Measurements from ENCODE around the gene RPL27A. TPM values are rescaled to one million over a fixed set of nuclear protein-coding genes. Genes with fewer than 3 reads are reported as not detected.

The RPL27A gene
- total RNA-seq, 3 donors from 2014 or later (not counting 1 experiment from before 2014, with no cell fraction given) = 672 to 1,208 (median 807) TPM

GRCh38 chr11:8692417-8692816 is 9.8 kb downstream of the RPL27A start:
- Histone ChIP-seq H3K27ac (ENCODE audit: low read length) (no peak overlapping the region), H3K4me1 (ENCODE audit: control insufficient read depth, insufficient read depth, low read length) (peaks cover 11% of the 10 kb centered on the region), H3K27me3 (ENCODE audit: control insufficient read depth, insufficient read depth, low read length) (no peaks in the 10 kb centered on the region), H3K36me3 (ENCODE audit: control insufficient read depth, insufficient read depth, low read length) (no peaks in the 10 kb centered on the region), H3K9me3 (ENCODE audit: control insufficient read depth, insufficient read depth, low read length) (no peaks in the 10 kb centered on the region), H3K4me3 (ENCODE audit: low read length) (no peak overlapping the region)
- TF ChIP-seq CTCF (IDR thresholded peaks at IDR 0.05) = no peak
- ATAC-seq (no peak), DNase-seq (no peak)
- Mint-ChIP-seq H3K36me3 (no peaks in the 10 kb centered on the region), H3K27ac (no peak overlapping the region), H3K4me3 (no peak overlapping the region), H3K27me3 (ENCODE audit: low read depth in 2 of 2) (no peaks in the 10 kb centered on the region), H3K9me3 (no peaks in the 10 kb centered on the region), H3K4me1 (peaks cover 26 to 27% of the 10 kb centered on the region in 2 donors)
- WGBS (ENCODE audit: insufficient coverage) = 82% methylated on average over 2 of the region's 3 CpGs
- intact Hi-C loops (cut with micrococcal nuclease) = no loop called here

- no peaks in the 10 kb centered on the region for H3K36me3 ChIP-seq (ENCODE audit: control insufficient read depth, insufficient read depth, low read length)
- no peak overlapping the region for H3K27ac ChIP-seq (ENCODE audit: low read length)
- peaks cover 6% of the 10 kb centered on the region for H3K4me1 ChIP-seq (ENCODE audit: control insufficient read depth, insufficient read depth, low read length)
- H3K9me3 ChIP-seq (ENCODE audit: control insufficient read depth, insufficient read depth, low read length) = no peaks in the 10 kb centered on the region
- no peak overlapping the region for H3K4me3 ChIP-seq (ENCODE audit: low read length)
- ATAC-seq (no peak), DNase-seq (no peak)
- no peaks in the 10 kb centered on the region for H3K27me3 ChIP-seq (ENCODE audit: control insufficient read depth, insufficient read depth, low read length)
- Mint-ChIP-seq H3K4me1 (peaks cover 21 to 22% of the 10 kb centered on the region in 2 donors), H3K4me3 (no peak overlapping the region), H3K9me3 (no peaks in the 10 kb centered on the region), H3K27me3 (ENCODE audit: low read depth in 2 of 2) (no peaks in the 10 kb centered on the region), H3K36me3 (no peaks in the 10 kb centered on the region), H3K27ac (no peak overlapping the region)
- intact Hi-C loops (cut with micrococcal nuclease) = no loop called here
- WGBS (ENCODE audit: insufficient coverage) = 95% methylated on average over 6 of the region's 6 CpGs
- TF ChIP-seq CTCF (IDR thresholded peaks at IDR 0.05) = no peak
Observed at GRCh38 chr11:8693010-8693551, 10.5 kb downstream of the RPL27A start.

GRCh38 chr11:8693555-8693954 is 11.0 kb downstream of the RPL27A start:
- H3K27me3 ChIP-seq (ENCODE audit: control insufficient read depth, insufficient read depth, low read length) = no peaks in the 10 kb centered on the region
- TF ChIP-seq CTCF (IDR thresholded peaks at IDR 0.05) = no peak
- H3K36me3 ChIP-seq (ENCODE audit: control insufficient read depth, insufficient read depth, low read length) = no peaks in the 10 kb centered on the region
- no peak overlapping the region for H3K27ac ChIP-seq (ENCODE audit: low read length)
- no peak overlapping the region for H3K4me3 ChIP-seq (ENCODE audit: low read length)
- DNase-seq (no peak), ATAC-seq (no peak)
- Mint-ChIP-seq H3K9me3 (no peaks in the 10 kb centered on the region), H3K4me3 (no peak overlapping the region), H3K27ac (no peak overlapping the region), H3K36me3 (no peaks in the 10 kb centered on the region), H3K27me3 (ENCODE audit: low read depth in 2 of 2) (no peaks in the 10 kb centered on the region), H3K4me1 (peaks cover 16 to 17% of the 10 kb centered on the region in 2 donors)
- H3K4me1 ChIP-seq (ENCODE audit: control insufficient read depth, insufficient read depth, low read length) = peaks cover 2% of the 10 kb centered on the region
- no peaks in the 10 kb centered on the region for H3K9me3 ChIP-seq (ENCODE audit: control insufficient read depth, insufficient read depth, low read length)
- intact Hi-C loops (cut with micrococcal nuclease) = no loop called here
- WGBS (ENCODE audit: insufficient coverage) = 96% methylated on average over 7 of the region's 7 CpGs

GRCh38 chr11:8694137-8694536 is 11.5 kb downstream of the RPL27A start:
- Mint-ChIP-seq H3K27ac (no peak overlapping the region), H3K27me3 (ENCODE audit: low read depth in 2 of 2) (no peaks in the 10 kb centered on the region), H3K9me3 (no peaks in the 10 kb centered on the region), H3K36me3 (no peaks in the 10 kb centered on the region), H3K4me3 (no peak overlapping the region), H3K4me1 (peaks cover 10 to 11% of the 10 kb centered on the region in 2 donors)
- ATAC-seq (no peak), DNase-seq (no peak)
- TF ChIP-seq CTCF (IDR thresholded peaks at IDR 0.05) = no peak
- 87% methylated on average over 5 of the region's 5 CpGs for WGBS (ENCODE audit: insufficient coverage)
- H3K27me3 ChIP-seq (ENCODE audit: control insufficient read depth, insufficient read depth, low read length) = no peaks in the 10 kb centered on the region
- no peak overlapping the region for H3K4me3 ChIP-seq (ENCODE audit: low read length)
- H3K36me3 ChIP-seq (ENCODE audit: control insufficient read depth, insufficient read depth, low read length) = no peaks in the 10 kb centered on the region
- intact Hi-C loops (cut with micrococcal nuclease) = no loop called here
- H3K9me3 ChIP-seq (ENCODE audit: control insufficient read depth, insufficient read depth, low read length) = no peaks in the 10 kb centered on the region
- no peaks in the 10 kb centered on the region for H3K4me1 ChIP-seq (ENCODE audit: control insufficient read depth, insufficient read depth, low read length)
- no peak overlapping the region for H3K27ac ChIP-seq (ENCODE audit: low read length)

Data from natural killer cell (primary cell).